Glomerular endothelial cell (primary cell): ENCODE data around the gene SUPT3H. TPM values are rescaled to one million over a fixed set of nuclear protein-coding genes. Genes with fewer than 3 reads are reported as not detected.
"Not testable (repeated sequence)": the region's sequence is repeated elsewhere in the genome, so short reads cannot be mapped to it uniquely, and the experiment has no call there.

Source experiments
- DNase-seq: peaks from one replicate; pipeline ENCODE4 v3.0.0-alpha.2; 2011; ENCODE audit warnings: low read depth, low spot score; ENCODE audit errors: extremely low read depth
- total RNA-seq: library from RNA; depleted of rRNA; stranded (reverse); fragments of >200 nt; gene quantifications from 2 replicates; pipeline ENCODE4 v1.2.3, GENCODE V29; 2015

Gene SUPT3H
- total RNA-seq, 1 donor from 2014 or later = 7.7 TPM

DNA sequence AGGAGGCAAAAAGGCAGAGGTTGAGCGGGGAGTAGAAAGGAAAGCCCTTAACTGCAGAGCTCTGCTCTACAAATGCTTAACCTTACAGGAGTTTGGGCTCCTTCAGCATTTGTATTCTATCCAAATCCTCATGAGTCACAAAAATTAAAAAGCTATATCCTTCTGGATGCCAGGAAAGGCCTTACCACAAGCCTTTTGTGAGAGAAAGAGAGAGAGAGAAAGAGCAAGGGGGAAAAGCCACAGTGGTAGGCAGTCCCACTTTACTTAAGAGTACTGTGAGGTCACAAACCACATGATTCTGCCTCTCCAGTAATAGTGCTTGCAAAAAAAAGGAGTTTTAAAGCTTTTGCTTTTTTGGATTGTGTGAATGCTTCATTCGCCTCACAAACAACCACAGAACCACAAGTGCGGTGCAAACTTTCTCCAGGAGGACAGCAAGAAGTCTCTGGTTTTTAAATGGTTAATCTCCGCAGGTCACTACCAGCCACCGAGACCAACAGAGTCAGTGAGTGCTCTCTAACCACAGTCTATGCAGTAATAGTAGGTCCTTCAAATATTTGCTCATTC is 49.7 kb downstream of the SUPT3H start, which contains the start of gene RUNX2:
Gene RUNX2, plus strand, starts transcription at position 375 of the 567 bp plus-strand sequence. CDS start 397 bp downstream, outside the sequence.
- DNase-seq = no peak

DNA sequence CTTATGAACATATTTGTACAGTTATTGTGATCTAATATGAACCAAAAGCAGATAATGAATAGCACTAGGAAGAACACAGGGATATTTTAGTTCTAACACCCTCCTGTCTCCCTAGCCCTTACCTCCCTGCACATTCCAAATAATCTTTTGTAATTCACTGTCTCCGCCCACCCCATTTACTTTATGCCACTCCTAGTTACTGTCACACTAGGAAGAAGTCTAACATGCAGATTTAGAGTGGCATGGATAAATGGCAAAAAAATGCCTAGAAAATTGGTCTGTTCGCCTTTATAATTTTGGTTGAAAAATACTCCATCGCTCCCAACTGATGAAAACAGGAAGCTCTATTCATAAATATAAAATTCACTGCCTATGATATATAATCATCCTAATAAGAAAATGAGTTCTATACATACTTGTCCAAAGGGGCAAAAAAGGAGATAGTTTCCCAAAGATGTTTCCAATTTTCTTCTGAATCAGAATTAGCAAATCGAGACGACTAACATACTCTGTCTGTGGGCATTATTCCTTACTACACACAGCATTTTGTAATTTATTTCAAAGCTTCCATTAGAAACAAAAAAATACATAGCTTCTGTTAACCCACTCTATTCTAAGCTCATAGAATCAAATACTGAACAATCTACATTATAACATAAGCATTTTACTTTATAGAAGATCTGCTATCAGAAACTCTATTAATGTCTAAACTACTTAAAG is 50.9 kb downstream of the SUPT3H start:
- no peak for DNase-seq

DNA sequence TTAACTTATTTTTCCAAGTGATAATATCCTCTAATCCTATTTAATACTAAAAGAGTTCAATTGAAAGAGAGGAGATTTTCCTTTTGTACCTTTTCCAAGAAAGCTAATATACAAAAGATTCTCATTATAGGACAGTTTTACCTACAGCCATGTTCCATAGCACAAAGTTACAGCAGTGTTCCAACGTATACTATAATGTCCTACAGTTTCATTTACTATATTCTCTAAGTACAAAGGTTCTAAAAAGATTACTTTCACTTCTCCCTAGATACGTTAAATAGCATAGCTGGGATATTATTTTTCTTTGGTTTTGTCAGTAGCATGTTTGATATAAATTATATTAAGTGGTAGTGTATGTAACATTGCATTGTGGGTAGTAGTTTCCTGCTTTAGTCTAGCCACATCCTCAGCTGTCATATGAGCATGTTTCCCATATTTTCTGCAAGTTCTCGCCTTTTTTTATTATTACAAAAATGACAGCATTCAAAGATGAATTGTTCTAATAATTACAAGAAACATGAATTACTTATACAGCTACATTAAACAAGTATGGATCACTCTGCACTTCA is 54.0 kb downstream of the SUPT3H start:
- DNase-seq = no peak

DNA sequence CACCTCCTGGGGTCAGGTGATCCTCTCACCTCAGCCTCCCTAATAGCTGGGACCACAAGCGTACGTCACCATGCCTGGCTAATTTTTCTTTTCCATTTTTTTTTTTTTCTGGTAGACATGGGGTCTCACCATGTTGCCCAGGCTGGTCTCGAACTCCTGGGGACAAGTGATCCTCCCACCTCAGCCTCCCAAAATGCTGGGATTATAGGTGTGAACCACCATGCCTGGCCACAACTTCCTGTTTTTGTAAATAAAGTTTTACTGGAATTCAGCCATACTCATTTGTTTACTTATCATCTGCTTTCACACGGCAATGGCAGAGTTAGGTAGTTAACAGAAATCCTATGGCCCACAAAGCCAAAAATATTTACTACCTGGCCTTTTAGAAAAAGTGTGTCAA is 57.4 kb downstream of the SUPT3H start:
- DNase-seq = no peak

DNA sequence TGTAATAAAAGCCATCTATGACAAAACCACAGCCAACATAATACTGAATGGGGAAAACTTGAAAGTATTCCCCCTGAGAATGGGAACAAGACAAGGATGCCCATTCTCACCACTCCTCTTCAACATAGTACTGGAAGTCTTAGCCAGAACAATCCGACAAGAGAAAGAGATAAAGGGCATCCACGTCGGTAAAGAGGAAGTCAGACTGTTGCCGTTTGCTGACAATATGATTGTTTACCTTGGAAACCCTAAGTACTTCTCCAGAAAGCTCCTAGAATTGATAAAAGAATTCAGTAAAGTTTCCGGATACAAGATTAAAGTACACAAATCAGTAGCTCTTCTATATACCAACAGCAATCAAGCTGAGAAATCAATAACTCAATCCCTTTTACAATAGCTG is 63.6 kb downstream of the SUPT3H start:
- no peak for DNase-seq

DNA sequence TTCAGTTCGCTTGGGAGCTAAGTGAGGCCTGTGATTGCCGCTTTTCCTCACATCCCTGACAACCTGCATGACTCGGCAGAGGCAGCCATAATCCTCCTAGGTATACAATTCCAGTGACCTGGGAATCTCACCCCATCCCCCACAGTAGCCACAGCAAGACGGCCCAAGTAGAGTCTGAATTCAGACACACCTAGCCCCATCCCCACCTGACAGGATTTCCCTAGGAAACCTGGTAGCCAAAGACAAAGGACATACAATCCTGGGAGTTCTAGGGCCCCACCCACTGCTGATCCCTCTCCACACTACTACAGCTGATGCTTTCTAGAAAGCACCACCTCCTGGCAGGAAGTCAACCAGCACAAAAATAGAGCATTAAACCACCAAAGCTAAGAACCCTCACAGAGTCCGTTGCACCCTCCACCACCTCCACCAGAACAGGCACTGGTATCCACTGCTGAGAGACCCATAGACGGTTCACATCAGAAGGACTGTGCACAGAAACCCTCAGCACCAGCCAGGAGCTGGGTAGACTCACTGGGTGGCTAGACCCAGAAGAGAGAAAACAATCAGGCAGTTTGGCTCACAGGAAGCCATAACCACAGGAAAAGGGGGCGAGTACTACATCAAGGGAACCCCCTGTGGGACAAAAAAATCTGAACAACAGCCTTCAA is 67.5 kb downstream of the SUPT3H start:
- no peak for DNase-seq

DNA sequence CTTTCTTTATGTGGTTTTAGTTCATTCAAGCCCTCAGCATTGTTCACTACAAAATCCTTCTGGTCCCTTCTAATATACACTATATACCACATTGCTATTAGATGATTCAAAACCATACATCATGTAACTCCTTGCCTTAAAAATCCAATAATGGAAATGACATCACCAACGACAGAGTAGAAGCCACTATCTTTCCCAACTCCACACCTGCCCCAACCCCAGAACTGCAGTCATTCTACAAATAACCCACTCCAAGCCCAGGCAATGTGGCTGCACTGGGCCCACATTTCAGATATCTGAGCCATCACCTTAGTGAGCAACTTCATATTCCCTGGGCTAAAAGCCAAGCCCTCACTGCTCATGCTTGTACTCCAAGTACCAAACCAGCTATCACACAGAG is 72.2 kb downstream of the SUPT3H start:
- DNase-seq = no peak

DNA sequence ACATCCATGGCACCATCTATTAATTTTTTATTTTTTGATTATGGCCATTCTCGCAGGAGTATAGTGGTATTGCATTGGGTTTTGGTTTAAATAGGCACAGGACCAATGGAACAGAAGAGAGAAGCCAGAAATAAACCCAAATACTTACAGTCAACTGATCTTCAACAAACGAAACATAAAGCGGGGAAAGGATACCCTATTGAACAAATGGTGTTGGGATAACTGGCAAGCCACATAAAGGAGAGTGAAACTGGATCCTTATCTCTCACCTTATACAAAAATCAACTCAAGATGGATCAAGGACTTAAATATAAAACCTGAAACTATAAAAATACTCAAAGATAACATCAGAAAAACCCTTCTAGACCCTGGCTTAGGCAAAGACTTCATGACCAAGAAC is 74.9 kb downstream of the SUPT3H start:
- DNase-seq = no peak

DNA sequence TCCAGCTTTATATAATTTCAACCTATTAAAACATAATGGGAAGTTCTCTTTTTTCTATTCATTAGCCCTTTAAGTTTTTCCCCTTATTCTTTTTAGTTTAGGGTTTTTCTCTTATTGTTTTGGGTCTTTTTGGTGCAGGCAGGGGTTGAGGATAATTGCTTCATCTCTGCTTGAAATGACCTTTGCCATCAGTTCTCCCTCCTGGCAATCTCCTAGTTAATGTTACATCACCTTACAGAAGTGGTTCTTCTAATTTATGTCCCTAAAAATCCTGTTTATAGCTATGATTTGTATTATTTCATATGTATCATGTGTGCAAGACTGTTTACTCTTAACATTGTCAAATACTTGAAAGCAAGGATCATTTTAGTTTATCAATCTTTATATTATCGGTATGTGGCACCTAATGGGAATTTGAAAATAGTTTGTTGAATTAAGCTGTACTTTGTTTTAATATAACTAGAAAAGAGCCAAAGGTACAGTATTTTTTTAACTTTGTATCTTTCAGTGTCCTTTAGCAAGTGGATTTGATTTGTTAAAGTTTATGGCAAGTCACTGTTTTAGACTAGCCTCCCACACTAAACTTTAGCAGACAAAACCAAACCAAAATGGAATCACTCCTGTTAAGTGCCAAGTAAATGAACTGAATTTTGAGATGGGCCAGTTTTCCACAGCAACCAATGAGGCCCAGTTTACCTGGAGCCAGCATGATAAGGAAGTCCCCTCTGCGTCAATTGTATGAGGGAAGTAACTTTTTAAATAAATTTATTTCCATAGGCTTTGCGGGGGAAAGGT is 76.2 kb downstream of the SUPT3H start:
- DNase-seq = no peak

DNA sequence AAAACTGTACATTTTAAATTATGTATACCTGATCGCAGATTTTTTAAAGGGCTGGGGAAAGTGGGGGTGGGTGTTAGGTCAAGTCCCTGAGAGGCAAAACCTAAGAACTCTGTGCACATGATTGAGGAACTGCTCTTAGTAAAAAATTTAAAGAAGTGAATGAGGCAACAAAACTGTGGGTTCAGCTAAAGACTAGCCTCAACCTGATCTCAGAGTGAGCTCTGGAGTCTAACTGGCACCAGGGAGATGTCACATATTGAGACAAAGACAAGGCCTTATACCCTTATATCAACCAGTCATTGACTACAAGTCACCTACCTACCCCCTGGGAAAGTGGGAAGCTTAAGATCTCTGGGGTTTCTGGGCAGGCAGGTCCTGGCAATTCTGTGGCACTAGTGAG is 77.0 kb downstream of the SUPT3H start:
- DNase-seq = no peak

DNA sequence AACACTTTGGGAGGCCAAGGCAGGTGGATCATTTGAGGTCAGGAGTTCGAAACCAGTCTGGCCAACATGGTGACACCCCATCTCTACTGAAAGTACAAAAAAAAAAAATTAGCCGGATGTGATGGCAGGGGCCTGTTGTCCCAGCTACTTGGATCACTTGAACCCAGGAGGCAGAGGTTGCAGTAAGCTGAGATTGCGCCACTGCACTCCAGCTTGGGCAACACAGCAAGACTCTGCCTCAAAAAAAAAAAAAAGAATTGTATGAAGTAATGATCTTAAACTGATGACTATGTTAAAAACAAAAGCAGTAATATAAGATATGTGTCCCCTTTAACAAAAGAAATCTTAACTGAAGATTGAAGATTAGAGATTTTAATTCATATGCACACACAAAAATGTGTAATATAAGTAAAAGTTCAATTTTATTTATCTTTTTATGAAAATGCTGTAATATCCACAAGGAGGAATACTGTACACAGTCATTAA is 78.6 kb downstream of the SUPT3H start:
- DNase-seq = no peak

DNA sequence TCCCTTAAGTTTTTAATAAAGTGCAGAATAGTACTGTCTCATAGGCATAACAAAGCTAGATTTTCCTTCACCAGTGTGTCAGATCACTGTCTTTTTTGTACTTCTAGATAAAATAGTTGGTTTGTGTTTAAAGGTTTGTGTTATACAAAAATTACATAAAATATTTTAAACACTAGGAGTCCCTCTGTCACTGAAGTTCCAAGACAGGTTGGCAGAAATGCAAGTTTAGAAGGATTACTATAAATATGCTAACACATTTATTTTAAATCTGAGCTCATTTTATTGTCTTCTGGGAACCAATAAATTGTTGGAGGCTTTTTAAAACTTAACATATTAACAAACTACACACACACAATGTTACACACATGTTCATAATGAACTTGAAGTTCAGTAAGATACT is 80.4 kb downstream of the SUPT3H start:
- DNase-seq = no peak

DNA sequence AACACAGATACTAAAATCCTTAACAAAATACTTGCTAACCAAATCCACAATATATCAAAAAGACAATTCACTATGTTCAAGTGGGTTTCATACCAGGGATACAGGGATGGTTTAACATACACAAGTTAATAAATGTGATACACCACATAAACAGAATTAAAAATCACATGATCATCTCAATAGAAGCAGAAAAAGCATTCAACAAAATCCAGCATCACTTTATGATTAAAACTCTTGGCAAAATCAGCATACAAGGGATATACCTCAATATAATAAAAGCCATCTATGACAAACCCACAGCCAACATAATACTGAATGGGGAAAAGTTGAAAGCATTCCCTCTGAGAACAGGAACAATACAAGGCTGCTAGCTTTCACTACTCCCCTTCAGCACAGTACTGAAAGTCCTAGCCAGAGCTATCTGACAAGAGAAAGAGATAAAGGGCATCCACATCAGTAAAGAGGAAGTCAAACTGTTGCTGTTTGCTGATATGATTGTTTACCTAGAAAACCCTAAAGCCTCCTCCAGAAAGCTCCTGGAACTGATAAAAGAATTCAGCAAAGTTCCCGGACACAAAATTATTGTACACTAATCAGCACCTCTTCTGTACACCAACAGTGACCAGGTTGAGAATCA is 83.6 kb downstream of the SUPT3H start:
- not testable (repeated sequence) for DNase-seq

DNA sequence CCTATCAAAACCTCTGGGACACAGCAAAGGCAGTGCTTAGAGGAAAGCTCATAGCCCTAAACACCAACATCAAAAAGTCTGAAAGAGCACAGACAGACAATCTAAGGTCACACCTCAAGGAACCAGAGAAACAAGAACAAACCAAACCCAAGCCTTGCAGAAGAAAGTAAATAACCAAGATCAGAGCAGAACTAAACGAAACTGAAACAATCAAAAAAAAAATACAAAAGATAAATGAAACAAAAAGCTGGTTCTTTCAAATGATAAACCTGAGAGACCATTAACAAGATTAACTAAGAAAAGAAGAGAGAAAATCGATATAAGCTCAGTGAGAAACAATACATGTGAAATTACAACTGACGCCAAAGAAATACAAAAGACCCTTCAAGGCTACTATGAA is 84.4 kb downstream of the SUPT3H start:
- no peak for DNase-seq

DNA sequence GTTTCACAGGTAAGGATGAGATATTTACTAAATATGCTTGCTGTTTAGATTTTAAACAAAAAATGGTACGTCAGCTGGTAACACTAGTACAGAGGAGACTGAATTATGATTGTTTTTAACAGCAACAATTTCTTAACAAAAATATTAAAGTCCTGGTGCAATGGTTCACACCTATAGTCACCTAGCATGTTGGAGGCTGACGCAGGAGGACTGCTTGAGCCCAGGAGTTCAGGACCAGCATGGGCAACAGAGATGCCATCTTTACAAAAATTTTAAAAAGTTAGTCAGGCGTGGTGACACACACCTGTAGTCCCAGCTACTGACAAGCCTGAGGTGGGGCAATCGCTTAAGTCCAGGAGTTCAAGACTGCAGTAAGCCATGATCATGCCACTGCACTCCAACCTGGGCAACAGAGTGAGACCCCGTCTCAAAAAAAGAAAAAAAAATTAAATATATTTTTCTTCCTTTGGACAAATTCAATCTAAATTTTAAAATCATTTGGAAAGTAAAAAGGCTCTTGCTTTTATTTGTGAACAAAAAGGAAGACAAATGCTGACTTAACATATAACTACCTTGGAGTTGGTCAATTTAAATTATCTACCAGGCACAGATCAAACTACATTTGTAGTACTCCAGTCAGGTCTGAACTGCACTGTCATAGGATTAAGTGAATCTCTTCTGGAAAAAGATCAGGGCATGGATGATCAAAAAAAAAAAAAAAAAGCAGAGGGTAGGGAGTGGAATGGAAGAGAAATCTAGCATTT is 87.8 kb downstream of the SUPT3H start:
- no peak for DNase-seq

DNA sequence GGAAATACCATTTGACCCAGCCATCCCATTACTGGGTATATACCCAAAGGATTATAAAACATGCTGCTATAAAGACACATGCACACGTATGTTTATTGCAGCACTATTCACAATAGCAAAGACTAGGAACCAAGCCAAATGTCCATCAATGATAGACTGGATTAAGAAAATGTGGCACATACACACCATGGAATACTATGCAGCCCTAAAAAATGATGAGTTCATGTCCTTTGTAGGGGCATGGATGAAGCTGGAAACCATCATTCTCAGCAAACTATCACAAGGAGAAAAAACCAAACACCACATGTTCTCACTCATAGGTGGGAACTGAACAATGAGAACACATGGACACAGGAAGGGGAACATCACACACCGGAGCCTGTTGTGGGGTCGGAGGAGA is 91.0 kb downstream of the SUPT3H start:
- DNase-seq = not testable (repeated sequence)

DNA sequence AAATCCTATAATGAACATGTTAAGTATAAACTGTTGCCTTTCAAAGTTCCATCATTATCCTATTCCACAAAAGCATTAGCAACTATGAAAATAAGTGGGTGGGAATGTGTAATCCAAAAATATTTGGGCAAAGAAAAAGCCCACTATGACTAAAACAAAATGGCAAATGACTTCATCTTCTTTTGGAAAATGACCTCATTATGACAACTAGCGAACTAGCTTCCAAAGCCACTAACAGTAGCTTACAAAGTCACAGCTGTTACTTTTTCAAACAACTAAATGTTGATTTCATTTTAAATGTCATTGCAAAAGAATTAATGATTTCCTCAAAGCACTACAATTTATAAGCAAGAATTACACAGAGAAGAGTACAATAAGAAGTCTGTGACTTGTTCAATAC is 99.4 kb downstream of the SUPT3H start:
- no peak for DNase-seq

DNA sequence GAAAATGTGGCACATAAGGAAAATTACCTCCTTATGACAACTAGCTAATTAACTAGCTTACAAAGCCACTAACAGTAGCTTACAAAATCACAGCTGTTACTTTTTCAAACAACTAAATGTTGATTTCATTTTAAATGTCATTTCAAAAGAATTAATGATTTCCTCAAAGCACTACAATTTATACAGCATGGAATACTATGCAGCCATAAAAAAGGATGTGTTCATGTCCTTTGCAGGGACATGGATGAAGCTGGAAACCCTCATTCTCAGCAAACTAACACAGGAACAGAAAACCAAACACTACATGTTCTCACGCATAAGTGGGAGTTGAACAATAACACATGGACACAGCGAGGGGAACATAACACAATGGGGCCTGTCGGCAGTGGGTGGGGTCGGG is 100.0 kb downstream of the SUPT3H start:
- DNase-seq = not testable (repeated sequence)

DNA sequence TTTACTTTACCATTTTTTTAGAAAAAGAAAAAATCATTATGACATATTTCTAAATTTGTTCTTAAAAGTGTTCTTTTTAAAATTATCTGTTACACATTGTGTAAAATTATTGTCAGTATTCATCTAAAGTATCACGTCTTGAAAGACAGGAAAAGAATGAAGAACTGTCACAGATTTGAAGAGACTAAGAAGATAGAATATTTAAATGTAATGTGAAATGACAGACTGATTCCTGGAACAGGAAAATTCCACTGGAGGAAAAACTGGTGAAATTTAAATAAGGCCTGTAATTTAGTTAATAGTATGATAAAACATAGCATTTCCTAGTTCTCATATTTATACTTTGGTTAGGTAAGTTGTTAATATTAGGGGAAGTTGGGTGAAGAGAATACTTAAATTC is 102.4 kb downstream of the SUPT3H start:
- no peak for DNase-seq

DNA sequence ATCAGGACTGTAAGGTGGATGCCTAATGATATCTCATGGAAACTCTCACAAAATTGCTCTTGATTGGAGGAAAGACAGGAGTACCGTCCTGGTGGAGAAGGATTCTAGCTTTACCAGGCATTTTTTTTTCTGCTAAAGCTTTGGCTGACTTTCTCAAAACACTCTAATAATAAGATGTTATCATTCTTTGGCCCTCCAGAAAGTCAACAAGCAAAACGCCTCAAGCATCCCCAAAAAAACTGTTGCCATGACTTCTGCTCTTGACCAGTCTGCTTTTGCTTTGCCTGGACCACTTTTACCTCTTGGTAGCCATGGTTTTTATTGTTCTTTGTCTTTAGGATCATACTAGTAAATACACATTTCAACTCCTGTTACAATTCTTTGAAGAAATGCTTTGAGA is 105.1 kb downstream of the SUPT3H start:
- no peak for DNase-seq
